IPS DF 6.9 (cell line): ENCODE data around the gene CYP3A4.

Experiments
- DNase-seq: peaks from one replicate; pipeline ENCODE4 v3.0.0-alpha.2; 2013; ENCODE audit warnings: low read depth, low spot score
- H3K27ac ChIP-seq: one replicate; pipeline ENCODE4 v1.5.1; 2013; ENCODE audit warnings: low read length, control low read depth
- H3K27me3 ChIP-seq: 2 replicates; pipeline ENCODE4 v1.6.1; 2013; ENCODE audit warnings: mild to moderate bottlenecking, low read length; ENCODE audit not compliant: control insufficient read depth, insufficient read depth
- H3K36me3 ChIP-seq: 2 replicates; pipeline ENCODE4 v1.6.1; 2013; ENCODE audit warnings: low read length; ENCODE audit not compliant: control insufficient read depth, insufficient read depth
- H3K4me1 ChIP-seq: 2 replicates; pipeline ENCODE4 v1.6.1; 2013; ENCODE audit warnings: low read length; ENCODE audit not compliant: control insufficient read depth, insufficient read depth
- H3K4me3 ChIP-seq: 2 replicates; pipeline ENCODE4 v1.5.1; 2013; ENCODE audit warnings: mild to moderate bottlenecking, low read length
- H3K9me3 ChIP-seq: 2 replicates; pipeline ENCODE4 v1.6.1; 2013; ENCODE audit warnings: low read length, inconsistent platforms; ENCODE audit not compliant: control insufficient read depth, insufficient read depth
- WGBS: extraction: QIAGEN DNeasy Blood & Tissue Kit; methylation state at CpG from one replicate; pipeline ENCODE4 v1.1.7; 2013; ENCODE audit warnings: mixed read lengths, missing lambda C conversion rate; ENCODE audit not compliant: insufficient read length, insufficient coverage; 5-methylcytosine and 5-hydroxymethylcytosine counted together

The CYP3A4 gene

DNA sequence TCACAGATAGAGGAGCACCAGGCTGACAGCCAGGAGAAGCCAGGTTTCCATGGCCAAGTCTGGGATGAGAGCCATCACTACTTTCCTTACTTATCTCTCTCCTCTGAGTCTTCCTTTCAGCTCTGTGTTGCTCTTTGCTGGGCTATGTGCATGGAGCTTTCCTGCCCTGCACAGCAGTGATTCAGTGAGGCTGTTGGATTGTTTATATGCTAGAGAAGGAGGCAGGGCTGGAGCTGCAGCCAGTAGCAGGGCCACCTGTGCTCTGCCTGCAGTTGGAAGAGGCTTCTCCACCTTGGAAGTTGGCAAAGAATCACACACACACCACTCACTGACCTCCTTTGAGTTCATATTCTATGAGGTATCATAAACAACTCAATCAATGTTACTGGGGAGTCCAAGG, at the start of gene CYP3A4:
TSS of gene CYP3A4 (minus strand) at position 178 of the 400 bp plus-strand sequence. CDS start at position 75, 103 bp downstream.
- no peaks in the 10 kb centered on the region for H3K27me3 ChIP-seq
- H3K4me1 ChIP-seq, result no peaks in the 10 kb centered on the region
- no peaks in the 10 kb centered on the region for H3K36me3 ChIP-seq
- H3K9me3 ChIP-seq, result no peaks in the 10 kb centered on the region
- DNase-seq, result no peak
- no peak within 1 kb of the TSS for H3K4me3 ChIP-seq
- H3K27ac ChIP-seq, result no peak within 1 kb of the TSS

DNA sequence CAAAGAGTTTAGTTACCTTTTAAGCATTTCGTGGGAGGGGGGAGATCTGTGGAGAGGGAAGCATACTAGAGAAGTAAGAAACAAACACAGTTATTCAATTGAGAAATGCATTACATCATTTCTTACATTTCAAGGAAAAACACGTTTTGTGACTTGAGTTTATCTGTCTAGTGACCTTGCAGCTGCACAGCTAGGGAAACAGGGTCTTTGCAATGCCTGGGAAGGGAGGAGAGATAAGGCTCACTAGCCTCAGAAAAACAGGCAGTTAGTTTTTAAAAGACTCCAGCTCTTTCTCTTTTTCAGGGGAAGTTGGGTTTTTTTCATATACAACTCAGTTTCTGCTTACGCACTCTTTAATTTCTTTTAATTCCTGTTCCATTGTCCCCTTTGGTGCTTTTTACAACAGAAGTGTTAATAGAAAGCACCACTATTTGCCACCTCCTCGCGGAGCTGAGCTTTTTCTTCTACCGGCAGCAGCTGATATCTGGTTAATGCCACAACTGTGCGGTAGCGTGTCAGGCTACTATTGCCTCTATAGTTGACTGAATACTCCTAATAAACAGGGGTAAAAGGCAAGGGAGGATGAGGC, 49.4 kb upstream of the CYP3A4 start:
- WGBS, result no CpG with 5 or more reads among the region's 8 CpGs
- Histone ChIP-seq H3K27ac (no peak overlapping the region), H3K27me3 (no peaks in the 10 kb centered on the region), H3K4me3 (no peak overlapping the region), H3K4me1 (no peaks in the 10 kb centered on the region), H3K9me3 (no peaks in the 10 kb centered on the region), H3K36me3 (no peaks in the 10 kb centered on the region)
- no peak for DNase-seq

DNA sequence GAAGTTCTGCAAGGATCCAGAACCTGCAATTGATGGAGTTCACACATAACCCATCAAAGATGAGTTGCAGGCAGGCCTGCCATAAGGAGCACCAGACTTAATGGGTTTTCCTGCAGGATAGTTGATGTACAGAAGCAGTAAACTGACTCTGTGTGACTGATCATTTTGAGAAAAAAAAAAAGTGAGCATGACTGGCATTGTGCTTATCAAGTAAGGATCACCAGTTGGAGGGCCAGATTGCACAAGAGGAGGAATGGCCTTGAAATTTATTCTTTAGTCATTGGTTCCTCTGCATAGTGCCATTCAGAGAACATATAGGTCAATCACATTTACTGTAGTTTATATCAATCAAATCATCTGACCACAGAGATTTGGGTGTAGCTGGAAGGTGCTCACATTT, 47.6 kb upstream of the CYP3A4 start:
- H3K27ac ChIP-seq, result no peak overlapping the region
- no peak overlapping the region for H3K4me3 ChIP-seq
- H3K9me3 ChIP-seq, result no peaks in the 10 kb centered on the region
- H3K4me1 ChIP-seq, result no peaks in the 10 kb centered on the region
- no peak for DNase-seq
- no peaks in the 10 kb centered on the region for H3K36me3 ChIP-seq
- H3K27me3 ChIP-seq, result no peaks in the 10 kb centered on the region

DNA sequence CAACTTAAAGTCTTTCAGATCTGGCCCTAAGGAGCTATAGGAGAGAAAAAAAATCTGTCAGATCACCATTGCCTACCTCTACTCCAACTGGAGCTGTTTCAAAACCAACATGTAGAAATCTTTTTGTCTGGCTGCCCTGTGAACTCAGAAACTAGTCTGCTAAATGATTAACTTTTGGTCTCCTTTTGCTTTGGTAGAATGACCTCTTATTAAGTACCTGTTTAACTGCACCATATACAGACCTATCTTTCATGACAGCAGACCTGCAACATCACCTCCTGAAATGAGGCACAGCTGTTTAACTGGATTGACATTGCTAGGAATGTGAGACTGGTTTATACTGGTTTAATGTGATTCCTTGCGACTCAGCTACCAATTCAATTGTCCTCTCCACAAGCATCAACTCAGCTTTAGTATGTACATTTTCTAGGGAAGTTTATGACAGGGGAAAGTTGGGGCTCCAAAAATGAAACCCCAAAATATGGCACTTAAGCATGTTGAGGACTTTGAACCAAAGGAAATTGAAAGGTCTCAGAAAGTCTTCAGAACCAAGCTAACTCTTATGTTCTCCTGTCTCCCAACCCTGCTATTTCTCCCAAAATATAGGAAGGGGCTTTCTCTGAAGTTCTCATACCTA, 45.7 kb upstream of the CYP3A4 start:
- no peaks in the 10 kb centered on the region for H3K4me1 ChIP-seq
- no peak overlapping the region for H3K4me3 ChIP-seq
- no CpG with 5 or more reads among the region's 1 CpG for WGBS
- no peaks in the 10 kb centered on the region for H3K27me3 ChIP-seq
- no peaks in the 10 kb centered on the region for H3K9me3 ChIP-seq
- no peak for DNase-seq
- no peak overlapping the region for H3K27ac ChIP-seq
- H3K36me3 ChIP-seq, result no peaks in the 10 kb centered on the region

DNA sequence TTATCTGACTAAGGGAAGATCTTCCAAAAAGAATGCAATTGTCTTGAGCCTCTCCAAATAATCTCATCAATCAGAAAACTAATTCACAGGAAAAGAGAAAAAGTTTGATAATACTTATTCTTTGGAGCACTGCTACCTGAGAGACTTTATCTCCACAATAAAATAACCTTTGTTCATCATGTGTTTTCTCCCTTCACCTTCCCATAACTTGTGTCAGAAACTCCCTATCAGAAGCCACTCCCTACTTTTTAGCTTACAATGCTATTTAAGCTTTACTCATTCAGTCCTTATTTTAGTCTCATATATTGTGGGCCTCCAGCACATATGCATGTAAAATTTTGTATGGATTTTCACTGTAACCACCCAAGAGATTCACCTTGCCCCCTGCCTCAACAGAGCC, 44.8 kb upstream of the CYP3A4 start:
- Histone ChIP-seq H3K27me3 (no peaks in the 10 kb centered on the region), H3K4me1 (no peaks in the 10 kb centered on the region), H3K9me3 (no peaks in the 10 kb centered on the region), H3K27ac (no peak overlapping the region), H3K4me3 (no peak overlapping the region), H3K36me3 (no peaks in the 10 kb centered on the region)
- no peak for DNase-seq

DNA sequence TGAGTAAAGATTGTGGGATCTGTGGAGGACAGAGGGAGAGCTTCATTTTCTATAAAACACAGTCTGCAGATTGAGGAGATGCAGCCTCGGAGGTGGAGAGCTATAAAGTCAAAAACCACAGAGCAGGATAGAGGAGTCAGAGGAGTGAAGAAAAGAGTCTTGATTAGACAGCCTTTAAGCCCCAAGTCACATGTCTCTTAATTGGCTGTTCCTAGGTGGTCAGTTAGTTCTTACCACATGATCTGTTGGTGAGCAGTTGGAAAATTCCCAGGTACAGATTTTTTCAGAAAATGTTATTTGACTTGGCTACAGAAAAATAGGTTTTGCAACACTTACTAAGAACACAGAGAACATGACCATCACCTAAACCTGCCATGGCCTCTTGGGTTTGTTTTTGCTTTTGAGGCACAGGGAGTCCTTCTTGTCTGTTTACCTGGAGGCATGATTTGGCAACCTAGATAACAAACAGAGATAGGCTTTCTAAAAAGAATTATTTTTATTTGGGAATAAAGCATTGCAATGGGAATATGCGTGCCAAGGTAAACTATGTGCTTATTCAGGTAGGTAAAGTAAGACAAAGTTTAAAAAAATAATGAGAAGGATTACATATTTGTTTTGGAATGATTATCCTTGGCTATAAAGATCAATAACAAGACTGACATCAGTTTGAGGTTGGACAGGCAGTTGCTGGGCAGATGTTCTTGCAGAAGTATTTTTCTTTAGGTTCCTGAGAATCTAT, 43.2 kb upstream of the CYP3A4 start:
- Histone ChIP-seq H3K4me3 (no peak overlapping the region), H3K9me3 (no peaks in the 10 kb centered on the region), H3K36me3 (no peaks in the 10 kb centered on the region), H3K27me3 (no peaks in the 10 kb centered on the region), H3K27ac (no peak overlapping the region), H3K4me1 (no peaks in the 10 kb centered on the region)
- DNase-seq, result no peak
- no CpG with 5 or more reads among the region's 2 CpGs for WGBS

DNA sequence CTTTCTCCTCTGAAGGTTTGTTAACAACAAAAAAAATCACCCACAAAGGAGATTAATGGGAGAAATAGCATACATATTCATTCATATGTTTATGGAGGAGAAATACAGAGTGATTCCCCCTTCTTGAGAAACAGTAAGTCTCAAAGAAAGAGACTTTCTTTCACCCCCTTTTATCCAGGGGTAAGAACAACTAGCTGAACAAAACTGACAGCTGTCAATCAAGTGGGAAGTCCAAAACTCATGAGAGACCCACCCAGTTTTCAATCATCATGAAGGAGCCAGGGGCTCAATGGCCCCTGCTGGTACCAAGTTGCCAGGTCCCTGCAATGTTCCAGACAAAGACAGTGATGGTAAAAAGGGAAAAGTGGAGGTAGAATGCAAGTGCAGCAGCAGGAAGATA, 41.9 kb upstream of the CYP3A4 start:
- no peaks in the 10 kb centered on the region for H3K9me3 ChIP-seq
- H3K4me3 ChIP-seq, result no peak overlapping the region
- no peak for DNase-seq
- no peaks in the 10 kb centered on the region for H3K27me3 ChIP-seq
- no peaks in the 10 kb centered on the region for H3K4me1 ChIP-seq
- H3K36me3 ChIP-seq, result no peaks in the 10 kb centered on the region
- no peak overlapping the region for H3K27ac ChIP-seq

DNA sequence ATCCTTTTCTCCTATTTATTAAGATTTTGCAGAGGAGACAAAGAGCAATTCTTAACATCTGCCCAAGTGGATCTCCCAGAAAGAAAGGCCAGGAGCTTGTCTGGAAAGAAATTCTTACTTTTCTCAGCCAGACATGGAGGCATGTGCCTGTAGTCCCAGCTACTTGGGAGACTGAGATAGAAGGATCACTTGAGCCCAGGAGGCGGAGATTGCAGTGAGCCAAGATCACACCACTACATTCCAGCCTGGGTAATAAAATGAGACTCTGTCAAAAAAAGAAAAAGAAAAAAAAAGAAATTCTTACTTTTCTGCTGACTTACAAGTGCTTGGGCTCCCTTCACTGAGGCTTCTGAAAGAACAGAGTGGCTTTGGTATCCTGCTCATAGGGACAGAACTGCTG, 41.5 kb upstream of the CYP3A4 start:
- WGBS, result no CpG with 5 or more reads among the region's 1 CpG
- Histone ChIP-seq H3K36me3 (no peaks in the 10 kb centered on the region), H3K27me3 (no peaks in the 10 kb centered on the region), H3K4me1 (no peaks in the 10 kb centered on the region), H3K4me3 (no peak overlapping the region), H3K9me3 (no peaks in the 10 kb centered on the region), H3K27ac (no peak overlapping the region)
- no peak for DNase-seq

DNA sequence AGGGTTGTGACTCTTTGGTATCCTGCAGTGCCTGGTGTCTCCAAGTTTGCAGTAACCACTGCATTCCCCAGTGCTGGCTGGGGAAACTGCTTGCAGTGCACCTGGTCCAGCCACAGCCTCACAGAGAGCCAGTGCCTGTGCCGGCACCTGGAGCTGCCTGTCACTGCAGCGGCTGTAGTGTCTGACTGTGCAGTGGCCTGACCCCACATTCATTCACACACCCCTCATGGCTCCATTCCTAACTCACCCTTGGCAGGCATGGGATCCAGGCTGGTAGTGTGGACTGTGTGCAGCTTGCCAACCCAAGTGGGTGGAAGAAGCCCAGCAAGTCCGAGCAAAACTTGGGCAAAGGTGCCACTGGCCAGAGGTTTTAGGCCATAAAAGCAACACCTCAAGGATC, 40.1 kb upstream of the CYP3A4 start:
- no peaks in the 10 kb centered on the region for H3K36me3 ChIP-seq
- no peaks in the 10 kb centered on the region for H3K27me3 ChIP-seq
- H3K4me1 ChIP-seq, result no peaks in the 10 kb centered on the region
- no CpG with 5 or more reads among the region's 3 CpGs for WGBS
- H3K9me3 ChIP-seq, result no peaks in the 10 kb centered on the region
- H3K4me3 ChIP-seq, result no peak overlapping the region
- DNase-seq, result no peak
- no peak overlapping the region for H3K27ac ChIP-seq

DNA sequence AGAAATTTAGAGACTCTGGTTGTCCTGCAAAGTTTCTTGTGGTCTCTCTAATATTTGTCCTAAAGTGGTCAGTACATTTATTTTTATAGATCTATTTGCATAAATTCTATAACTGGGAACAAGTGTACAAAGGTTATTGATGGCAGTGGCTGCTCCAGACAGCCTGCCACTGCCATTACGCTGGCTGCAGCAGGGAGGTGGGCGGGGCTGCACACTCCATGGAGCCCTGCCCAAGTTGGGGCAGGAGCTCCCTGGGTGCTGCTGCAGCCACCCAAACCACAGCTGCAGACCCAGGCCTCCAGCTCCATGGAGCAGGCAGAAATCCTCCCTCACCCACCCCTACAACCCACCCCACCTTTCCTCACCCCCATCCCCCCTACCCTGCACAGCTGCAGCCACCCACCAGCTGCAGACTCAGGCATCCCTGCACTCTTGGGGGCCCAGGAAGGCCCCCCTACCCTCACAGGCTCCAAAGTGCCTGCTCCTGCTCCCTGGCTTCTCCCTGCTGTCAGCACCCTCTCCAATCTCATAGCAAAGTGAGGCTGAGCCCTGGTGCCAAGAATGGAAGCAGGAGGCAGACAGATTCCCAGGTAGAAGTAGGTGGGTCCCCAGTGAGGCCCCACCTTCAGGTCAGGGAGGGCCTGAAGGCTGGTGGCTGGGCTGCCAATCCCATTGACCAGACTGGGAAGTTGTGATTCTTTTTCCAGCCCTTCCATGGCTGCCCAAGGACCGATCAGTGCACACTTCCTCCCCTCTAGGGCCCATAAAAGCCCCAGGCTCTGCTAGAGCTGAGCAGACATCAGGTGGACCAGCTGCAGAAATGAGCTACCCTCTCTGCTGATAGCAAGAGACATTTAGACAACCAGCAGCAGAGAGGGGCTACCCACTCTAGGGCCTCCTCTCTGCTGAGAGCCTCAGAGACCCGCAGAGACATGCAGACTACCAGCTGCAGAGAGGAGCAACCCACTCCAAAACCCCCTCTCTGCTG, 39.0 kb upstream of the CYP3A4 start:
- no peaks in the 10 kb centered on the region for H3K36me3 ChIP-seq
- no CpG with 5 or more reads among the region's 4 CpGs for WGBS
- DNase-seq, result no peak
- H3K4me1 ChIP-seq, result no peaks in the 10 kb centered on the region
- no peaks in the 10 kb centered on the region for H3K27me3 ChIP-seq
- H3K4me3 ChIP-seq, result no peak overlapping the region
- H3K9me3 ChIP-seq, result no peaks in the 10 kb centered on the region
- H3K27ac ChIP-seq, result no peak overlapping the region
